H1 (cell line): ENCODE measurements around the gene MVD. TPM values are rescaled to one million over a fixed set of nuclear protein-coding genes. Genes with fewer than 3 reads are reported as not detected.

ENCODE experiments used
- ASH2L ChIP-seq: fragments of 200-600, 300-600 bp; sonication (generic); IDR thresholded peaks from one replicate; pipeline ENCODE4 v1.7.1; 2017; ENCODE audit warnings: low read length
- CHD7 ChIP-seq: fragments of 300-600 bp; sonication (generic); IDR thresholded peaks from 2 replicates; pipeline ENCODE4 v1.7.1; 2012; ENCODE audit warnings: low read length, moderate library complexity, mild to moderate bottlenecking, inconsistent platforms; ENCODE audit not compliant: insufficient replicate concordance
- CTBP2 ChIP-seq: IDR thresholded peaks from 2 replicates; pipeline ENCODE4 v1.7.0; 2011; ENCODE audit warnings: borderline replicate concordance, mild to moderate bottlenecking, moderate library complexity, mixed read lengths, low read length; ENCODE audit not compliant: insufficient read depth, insufficient read length
- GTF2F1 ChIP-seq: IDR thresholded peaks from 2 replicates; pipeline ENCODE4 v1.6.1; 2012; ENCODE audit warnings: low read depth, low read length, improper control_type of control experiment, borderline replicate concordance
- SAP30 ChIP-seq: fragments of 300-600 bp; sonication (generic); IDR thresholded peaks from 2 replicates; pipeline ENCODE4 v1.7.1; 2012; ENCODE audit warnings: low read length, moderate library complexity, mild to moderate bottlenecking, inconsistent platforms; ENCODE audit not compliant: insufficient read depth, insufficient replicate concordance
- SIX5 ChIP-seq: IDR thresholded peaks from 2 replicates; pipeline ENCODE4 v1.6.1; 2011; ENCODE audit warnings: mild to moderate bottlenecking, low read depth, low read length
- SP4 ChIP-seq: IDR thresholded peaks from 2 replicates; pipeline ENCODE4 v1.6.1; 2012; ENCODE audit warnings: low read length, inconsistent platforms
- SRF ChIP-seq: IDR thresholded peaks from 2 replicates; pipeline ENCODE4 v1.6.1; 2011; ENCODE audit warnings: mild to moderate bottlenecking, low read depth, low read length, moderate library complexity
- polyA plus RNA-seq, 7 experiments: library from polyadenylated mRNA; depleted of rRNA in 3 of 7; stranded (reverse) in 5 of 7; unstranded in 2 of 7; fragments of >200 nt in 5 of 7; fragments of 200-250 nt in 2 of 7; gene quantifications; 1 replicate in 5 of 7; 2 replicates in 1 of 7; 4 replicates in 1 of 7; pipeline versions ENCODE4 v1.2.1 to v1.2.3, GENCODE V29; 2011 to 2013; ENCODE audit warnings: missing spikeins in 2 of 7, mixed read lengths in 2 of 7
- total RNA-seq: library from RNA; stranded (reverse); fragmentation: NEBNext Ultra II Directional; extraction: Animal tissue kit (Norgen Biotek cat#: 25700); gene quantifications from 2 replicates; pipeline ENCODE4 v1.2.1, GENCODE V29; 2021

MVD gene
- total and polyA plus RNA-seq, 2 of the 8 experiments (the other 6 are each of a cell fraction or from before 2014, with no cell fraction given) = 47.2 to 77.3 TPM

DNA sequence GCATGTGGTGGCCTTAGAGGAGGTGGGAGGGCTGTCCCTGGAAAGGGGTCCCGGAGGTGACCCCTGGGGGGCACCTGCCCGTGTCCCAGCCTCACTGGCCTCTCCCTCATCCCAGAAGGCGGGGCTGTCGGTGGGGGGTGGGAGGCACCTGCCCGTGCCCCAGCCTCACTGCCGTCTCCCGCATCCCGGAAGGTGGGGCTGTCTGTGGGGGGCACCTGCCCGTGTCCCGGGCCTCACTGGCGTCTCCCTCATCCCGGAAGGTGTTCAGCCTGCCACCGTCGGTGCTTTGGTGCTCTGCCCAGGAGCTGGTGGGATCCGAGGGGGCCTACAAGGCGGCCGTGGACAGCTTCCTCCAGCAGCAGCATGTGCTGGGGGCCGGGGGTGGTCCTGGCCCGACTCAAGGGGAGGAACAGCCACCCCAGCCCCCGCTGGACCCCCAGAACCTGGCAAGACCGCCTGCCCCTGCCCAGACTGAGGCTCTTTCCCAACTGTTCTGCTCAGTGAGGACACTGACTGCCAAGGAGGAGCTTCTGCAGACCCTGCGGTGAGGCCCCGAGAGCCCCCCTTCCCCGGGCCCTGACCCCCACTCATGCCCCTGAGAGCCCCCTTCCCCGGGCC is 49.6 kb upstream of the MVD start (continued):
- TF ChIP-seq CHD7 = no peak
- no peak for TF ChIP-seq CTBP2
- TF ChIP-seq SRF = no peak
- TF ChIP-seq SP4 = no peak
- no peak for TF ChIP-seq ASH2L
- TF ChIP-seq SAP30 = no peak
- no peak for TF ChIP-seq SIX5
- TF ChIP-seq GTF2F1 = no peak
- TF ChIP-seq, all 59 proteins: peak for 0
